ENCODE results near the gene TACR1.

The TACR1 gene

GRCh38 chr2:75007061-75007460 lies 192.3 kb downstream of the TACR1 start:
- no peak for DNase-seq

DNA sequence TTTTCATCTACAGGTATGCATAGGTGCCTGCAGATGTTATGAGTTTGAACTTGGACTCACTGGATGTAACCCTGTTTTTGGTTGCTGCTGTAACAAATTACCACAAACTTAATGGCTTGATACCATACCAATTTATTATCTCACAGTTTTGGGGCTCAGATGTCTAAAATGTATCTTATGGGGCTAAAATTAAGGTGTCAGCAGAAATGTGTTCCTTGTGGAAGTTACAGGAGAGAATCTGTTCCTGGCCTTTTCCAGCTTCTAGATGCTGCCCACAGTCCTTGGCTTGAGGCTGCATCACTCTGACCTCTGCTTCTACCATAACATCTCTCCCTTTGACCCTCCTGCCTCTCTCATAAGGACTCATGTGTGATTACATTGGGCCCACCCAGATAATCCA lies 193.3 kb downstream of the TACR1 start:
- no peak for DNase-seq

- no peak for DNase-seq
These were observed 195.5 kb downstream of the TACR1 start for GRCh38 chr2:75003773-75004172.

DNA sequence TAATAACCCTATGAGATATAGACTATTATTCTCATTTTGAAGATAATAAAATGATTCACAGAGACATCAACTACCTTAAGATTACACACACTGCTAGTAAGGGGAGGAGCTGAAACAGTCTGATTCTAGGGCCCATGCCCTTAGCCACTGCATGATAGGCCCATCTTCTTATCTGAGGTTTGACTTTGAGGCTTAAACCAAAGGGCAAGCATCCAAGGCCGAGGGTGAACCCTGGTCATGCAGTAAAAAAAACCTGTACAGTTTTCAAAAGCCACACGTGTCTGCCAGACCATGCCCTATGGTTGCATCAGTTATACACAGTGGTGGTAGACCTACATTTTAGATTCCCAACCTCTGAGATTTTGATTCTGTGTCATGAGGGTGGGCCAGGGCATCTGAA lies 196.0 kb downstream of the TACR1 start:
- no peak for DNase-seq

- no peak for DNase-seq
These were observed 197.3 kb downstream of the TACR1 start for GRCh38 chr2:75002007-75002406.

- DNase-seq = no peak
These were observed 199.9 kb downstream of the TACR1 start for GRCh38 chr2:74999468-74999867.
